Skeletal muscle satellite cell (primary cell): ENCODE results near the gene SPACA4.

Experiments
- H3K27me3 ChIP-seq: 2 replicates; pipeline ENCODE4 v1.7.0; 2013; ENCODE audit warnings: low read length; ENCODE audit not compliant: control insufficient read depth, insufficient read depth
- H3K36me3 ChIP-seq: 2 replicates; pipeline ENCODE4 v1.7.0; 2013; ENCODE audit warnings: mild to moderate bottlenecking, control low read depth, low read length; ENCODE audit not compliant: insufficient read depth
- H3K4me1 ChIP-seq: 2 replicates; pipeline ENCODE4 v1.7.0; 2013; ENCODE audit warnings: low read length; ENCODE audit not compliant: control insufficient read depth, insufficient read depth
- H3K4me2 ChIP-seq: 2 replicates; pipeline ENCODE4 v1.7.0; 2013; ENCODE audit warnings: mild to moderate bottlenecking, low read length
- H3K4me3 ChIP-seq: 2 replicates; pipeline ENCODE4 v1.7.0; 2013; ENCODE audit warnings: low read length
- H3K9ac ChIP-seq: 2 replicates; pipeline ENCODE4 v1.7.0; 2013; ENCODE audit warnings: mild to moderate bottlenecking, low read depth, low read length, moderate library complexity
- H3K9me3 ChIP-seq: replicated peaks from 2 replicates; pipeline ENCODE4 v1.7.0; 2013; ENCODE audit warnings: mild to moderate bottlenecking, control low read depth, low read length

SPACA4 gene

DNA sequence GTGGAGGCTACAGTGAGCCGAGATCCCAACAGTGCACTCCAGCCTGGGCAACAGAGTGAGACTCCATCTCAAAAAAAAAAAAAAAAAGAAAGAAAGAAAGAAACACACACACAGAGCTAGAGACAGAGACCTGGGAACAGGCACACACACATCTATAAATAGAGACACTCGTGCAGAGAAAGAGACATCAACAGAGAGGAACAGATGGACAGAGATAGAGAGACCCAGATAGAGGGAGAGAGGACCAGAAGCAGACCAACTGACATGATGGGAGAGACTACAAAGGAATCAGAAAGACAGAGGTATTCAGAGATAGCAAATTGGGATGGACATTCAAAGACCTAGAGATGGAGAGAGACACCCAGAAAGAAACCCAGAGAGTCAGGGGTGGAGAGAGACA is 41.6 kb downstream of the SPACA4 start:
- no peaks in the 10 kb centered on the region for H3K9me3 ChIP-seq
- H3K9ac ChIP-seq = no peak overlapping the region
- H3K36me3 ChIP-seq = no peaks in the 10 kb centered on the region
- no peak overlapping the region for H3K4me3 ChIP-seq
- H3K27me3 ChIP-seq = peaks cover 3% of the 10 kb centered on the region
- peaks cover 23% of the 10 kb centered on the region for H3K4me1 ChIP-seq
- no peak overlapping the region for H3K4me2 ChIP-seq

DNA sequence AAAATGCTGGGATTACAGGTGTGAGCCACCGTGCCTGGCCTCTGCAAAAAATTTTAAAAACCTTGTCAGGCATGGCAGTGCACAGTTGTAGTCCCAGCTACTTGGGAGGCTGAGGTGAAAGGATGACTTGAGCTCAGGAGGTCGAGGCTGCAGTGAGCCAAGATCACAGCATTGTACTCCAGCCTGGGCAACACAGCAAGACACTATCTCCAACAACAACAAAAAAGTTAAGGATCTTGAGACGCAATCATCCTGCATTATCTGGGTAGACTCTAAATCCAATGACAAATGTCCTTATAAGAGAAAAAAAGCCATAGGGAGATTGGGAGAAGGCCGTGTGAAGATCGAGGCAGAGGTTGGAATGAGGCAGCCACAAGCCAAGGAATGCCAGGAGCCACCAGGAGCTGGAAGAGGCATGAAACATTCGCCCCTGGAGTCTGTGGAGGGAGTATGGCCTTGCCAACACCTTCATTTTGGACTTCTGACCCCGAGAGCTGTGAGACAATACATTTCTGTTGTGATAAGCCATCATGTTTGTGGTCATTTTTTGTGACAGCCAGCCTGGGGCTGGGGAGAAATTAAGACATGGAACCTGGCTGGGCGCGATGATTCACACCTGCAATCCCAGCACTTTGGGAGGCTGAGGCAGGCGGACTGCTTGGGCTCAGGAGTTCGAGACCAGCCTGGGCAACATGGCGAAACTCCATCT is 44.6 kb downstream of the SPACA4 start:
- Histone ChIP-seq H3K4me2 (no peak overlapping the region), H3K4me3 (no peak overlapping the region), H3K9me3 (no peaks in the 10 kb centered on the region), H3K27me3 (no peaks in the 10 kb centered on the region), H3K9ac (no peak overlapping the region), H3K4me1 (peaks cover 11% of the 10 kb centered on the region), H3K36me3 (no peaks in the 10 kb centered on the region)

DNA sequence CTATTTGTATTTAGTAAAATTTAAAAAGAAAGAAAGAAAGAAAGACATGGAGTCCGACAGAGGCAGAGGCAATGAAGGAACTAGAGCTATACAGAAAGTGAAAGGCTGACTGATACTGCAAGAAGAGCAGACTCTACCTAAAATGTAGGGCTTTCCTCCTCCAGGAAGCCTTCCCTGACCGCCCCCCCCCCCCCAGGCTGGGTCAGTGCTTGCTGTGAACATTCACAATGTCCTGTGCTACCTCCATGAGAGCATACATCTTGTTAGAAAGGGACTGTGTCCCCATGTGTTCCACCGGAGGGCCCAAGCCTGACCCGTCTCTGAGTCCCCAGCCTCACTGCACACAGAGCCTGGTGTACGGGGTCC is 45.1 kb downstream of the SPACA4 start:
- H3K36me3 ChIP-seq = no peaks in the 10 kb centered on the region
- H3K4me3 ChIP-seq = no peak overlapping the region
- no peak overlapping the region for H3K4me2 ChIP-seq
- no peak overlapping the region for H3K9ac ChIP-seq
- H3K4me1 ChIP-seq = peaks cover 12% of the 10 kb centered on the region
- H3K9me3 ChIP-seq = no peaks in the 10 kb centered on the region
- H3K27me3 ChIP-seq = no peaks in the 10 kb centered on the region

DNA sequence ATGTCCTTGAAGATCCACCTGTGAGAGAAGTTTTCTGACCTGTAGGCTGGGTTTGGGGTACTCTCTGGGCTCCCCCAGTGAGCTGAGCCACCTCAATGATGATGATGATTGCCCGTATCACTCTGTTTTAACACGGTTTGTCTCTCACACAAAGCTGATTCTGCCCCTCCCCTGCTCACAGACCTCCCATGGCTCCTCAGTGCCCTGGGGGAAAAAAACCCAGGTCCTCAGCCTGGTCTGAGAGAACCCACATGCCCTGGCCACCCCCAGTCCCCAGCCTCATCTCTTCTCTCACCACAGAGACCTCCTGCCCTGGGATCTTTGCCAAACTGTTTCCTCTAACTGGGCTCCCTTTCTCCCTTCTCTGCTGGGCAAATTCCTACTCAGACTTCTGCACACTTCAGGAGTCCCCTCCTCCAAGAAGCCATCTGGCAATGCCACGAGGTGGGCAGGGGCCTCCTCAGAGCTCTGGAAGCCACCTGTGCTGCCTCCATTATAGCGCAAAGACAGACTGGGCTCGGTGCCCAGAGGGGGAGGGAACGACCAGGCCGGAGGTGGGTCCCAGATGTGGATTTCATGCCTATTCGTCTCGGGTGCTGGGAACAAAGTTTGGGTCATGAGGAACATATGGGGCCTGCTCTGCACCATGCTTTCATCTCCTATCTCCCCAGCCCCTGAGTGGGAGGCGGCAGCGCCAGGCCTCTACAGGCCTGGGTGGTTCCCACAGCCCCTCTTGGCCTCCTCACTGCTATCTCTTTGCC is 47.9 kb downstream of the SPACA4 start:
- H3K9me3 ChIP-seq = no peaks in the 10 kb centered on the region
- peaks cover 18% of the 10 kb centered on the region for H3K4me1 ChIP-seq
- no peak overlapping the region for H3K4me2 ChIP-seq
- no peaks in the 10 kb centered on the region for H3K36me3 ChIP-seq
- H3K4me3 ChIP-seq = no peak overlapping the region
- no peaks in the 10 kb centered on the region for H3K27me3 ChIP-seq
- H3K9ac ChIP-seq = no peak overlapping the region

DNA sequence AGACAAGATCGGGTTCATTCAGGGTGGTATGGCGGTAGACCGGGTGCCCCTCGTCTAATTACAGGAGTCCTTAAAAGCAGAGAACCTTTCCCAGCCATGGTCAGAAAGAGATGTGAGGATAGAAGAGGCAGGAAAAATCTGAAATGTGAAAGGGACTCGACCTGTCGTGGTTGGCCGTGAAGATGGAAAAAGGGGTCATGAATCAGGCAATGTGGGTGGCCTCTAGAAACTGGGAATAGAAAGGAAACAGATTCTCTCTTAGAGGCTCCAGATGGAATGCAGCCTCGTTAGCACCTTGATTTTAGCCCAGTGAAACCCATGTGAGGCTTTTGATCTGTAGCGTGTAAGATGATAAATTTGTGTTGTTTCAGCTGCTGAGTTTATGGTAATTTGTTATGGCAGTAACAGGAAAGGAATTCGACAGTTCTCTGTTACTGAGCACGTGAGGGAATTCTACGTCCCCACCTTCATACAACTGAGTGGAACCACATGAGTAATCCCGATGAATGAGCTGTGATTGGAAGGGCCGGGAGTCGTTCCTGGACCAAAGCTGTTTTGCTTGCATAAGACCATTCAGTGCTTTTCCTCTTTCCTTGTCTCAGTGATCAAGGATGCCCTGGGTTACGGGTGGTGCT is 50.4 kb downstream of the SPACA4 start:
- Histone ChIP-seq H3K27me3 (no peaks in the 10 kb centered on the region), H3K9ac (no peak overlapping the region), H3K4me2 (peak overlapping the region; percentile 15), H3K4me1 (peaks cover 17% of the 10 kb centered on the region), H3K4me3 (no peak overlapping the region), H3K36me3 (no peaks in the 10 kb centered on the region), H3K9me3 (no peaks in the 10 kb centered on the region)
